Measurements from ENCODE around the gene DNAJA4. TPM values are rescaled to one million over a fixed set of nuclear protein-coding genes. Genes with fewer than 3 reads are reported as not detected.

DNAJA4 gene
- total and polyA plus RNA-seq, 3 experiments from 2014 or later: 12.3 to 35.3 (median 32.6) TPM

- no peaks in the 10 kb centered on the region for H3K4me1 Mint-ChIP-seq
- no peak overlapping the region for H3K27ac Mint-ChIP-seq
- no peaks in the 10 kb centered on the region for H3K4me1 ChIP-seq (ENCODE audit: insufficient read depth, low read length)
- ChIA-PET POLR2A (no interaction called here), CTCF (no interaction called here)
- no peaks in the 10 kb centered on the region for H3K36me3 ChIP-seq (ENCODE audit: insufficient read depth, low read length)
- peak in 1 of 5 donors; percentile 18 for DNase-seq
- no peaks in the 10 kb centered on the region for H3K36me3 Mint-ChIP-seq
- no peaks in the 10 kb centered on the region for H3K9me3 Mint-ChIP-seq
- no peaks in the 10 kb centered on the region for H3K27me3 ChIP-seq (ENCODE audit: insufficient read depth, low read length, poor library complexity, severe bottlenecking)
- H3K27me3 Mint-ChIP-seq: no peaks in the 10 kb centered on the region
- H3K9me3 ChIP-seq (ENCODE audit: low read length): no peaks in the 10 kb centered on the region
- no peak overlapping the region for H3K4me3 Mint-ChIP-seq
- H3K4me3 ChIP-seq (ENCODE audit: low read length): no peak overlapping the region
- H3K27ac ChIP-seq (ENCODE audit: low read depth, low read length): no peak overlapping the region
Observed at GRCh38 chr15:78321041-78321570, 56.7 kb downstream of the DNAJA4 start.

DNA sequence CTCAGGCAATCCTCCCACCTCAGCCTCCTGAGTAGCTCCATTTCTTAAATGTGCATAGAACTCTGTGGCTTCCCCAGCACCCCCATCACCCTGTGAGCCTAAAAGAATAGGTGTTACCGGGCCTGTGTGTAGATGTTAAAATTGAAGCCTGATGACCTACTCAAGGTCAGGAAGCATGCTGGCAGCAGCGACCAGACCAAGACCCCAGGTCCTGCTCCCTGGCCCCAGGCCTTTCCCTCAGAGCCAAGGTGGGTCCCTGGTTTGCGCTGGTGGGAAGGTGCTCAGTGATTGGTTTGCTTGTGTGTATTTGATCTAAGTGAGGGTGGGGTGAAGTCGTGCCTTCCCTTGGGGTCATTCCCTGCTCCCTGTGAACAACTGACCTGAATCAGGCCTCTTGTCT is 57.4 kb downstream of the DNAJA4 start:
- Histone ChIP-seq H3K4me3 (ENCODE audit: low read length) (no peak overlapping the region), H3K27me3 (ENCODE audit: insufficient read depth, low read length, poor library complexity, severe bottlenecking) (no peaks in the 10 kb centered on the region), H3K27ac (ENCODE audit: low read depth, low read length) (no peak overlapping the region), H3K9me3 (ENCODE audit: low read length) (no peaks in the 10 kb centered on the region), H3K4me1 (ENCODE audit: insufficient read depth, low read length) (no peaks in the 10 kb centered on the region), H3K36me3 (ENCODE audit: insufficient read depth, low read length) (no peaks in the 10 kb centered on the region)
- H3K36me3 Mint-ChIP-seq: no peaks in the 10 kb centered on the region
- no peaks in the 10 kb centered on the region for H3K4me1 Mint-ChIP-seq
- ChIA-PET CTCF (no interaction called here), POLR2A (no interaction called here)
- DNase-seq: peak in 1 of 5 donors; percentile 16
- H3K27ac Mint-ChIP-seq: no peak overlapping the region
- H3K4me3 Mint-ChIP-seq: no peak overlapping the region
- H3K27me3 Mint-ChIP-seq: no peaks in the 10 kb centered on the region
- no peaks in the 10 kb centered on the region for H3K9me3 Mint-ChIP-seq

- ChIA-PET POLR2A (no interaction called here), CTCF (no interaction called here)
- H3K9me3 ChIP-seq (ENCODE audit: low read length): no peaks in the 10 kb centered on the region
- DNase-seq: peak in 1 of 5 donors; percentile 33
- H3K4me3 ChIP-seq (ENCODE audit: low read length): no peak overlapping the region
- H3K9me3 Mint-ChIP-seq: no peaks in the 10 kb centered on the region
- peaks cover 0 to under 1% (median 0%) of the 10 kb centered on the region in 3 donors for H3K36me3 Mint-ChIP-seq
- no peaks in the 10 kb centered on the region for H3K36me3 ChIP-seq (ENCODE audit: insufficient read depth, low read length)
- H3K4me3 Mint-ChIP-seq: no peak overlapping the region
- H3K4me1 ChIP-seq (ENCODE audit: insufficient read depth, low read length): no peaks in the 10 kb centered on the region
- H3K4me1 Mint-ChIP-seq: no peaks in the 10 kb centered on the region
- H3K27me3 Mint-ChIP-seq: no peaks in the 10 kb centered on the region
- no peaks in the 10 kb centered on the region for H3K27me3 ChIP-seq (ENCODE audit: insufficient read depth, low read length, poor library complexity, severe bottlenecking)
- H3K27ac Mint-ChIP-seq: no peak overlapping the region
- H3K27ac ChIP-seq (ENCODE audit: low read depth, low read length): no peak overlapping the region
Observed at GRCh38 chr15:78322243-78322642, 57.9 kb downstream of the DNAJA4 start.

GRCh38 chr15:78322724-78323521 is 58.6 kb downstream of the DNAJA4 start:
- no peaks in the 10 kb centered on the region for H3K27me3 ChIP-seq (ENCODE audit: insufficient read depth, low read length, poor library complexity, severe bottlenecking)
- Mint-ChIP-seq H3K27me3 (no peaks in the 10 kb centered on the region), H3K4me3 (no peak overlapping the region), H3K9me3 (no peaks in the 10 kb centered on the region), H3K36me3 (peaks cover 0 to 1% (median 0%) of the 10 kb centered on the region in 3 donors), H3K4me1 (no peaks in the 10 kb centered on the region), H3K27ac (peak overlapping the region in 1 of 8 donors; percentile 36)
- H3K36me3 ChIP-seq (ENCODE audit: insufficient read depth, low read length): no peaks in the 10 kb centered on the region
- no peaks in the 10 kb centered on the region for H3K4me1 ChIP-seq (ENCODE audit: insufficient read depth, low read length)
- no peak overlapping the region for H3K4me3 ChIP-seq (ENCODE audit: low read length)
- DNase-seq: peak in 1 of 5 donors; percentile 42
- POLR2A ChIA-PET: no interaction called here
- CTCF ChIA-PET: no interaction called here
- no peak overlapping the region for H3K27ac ChIP-seq (ENCODE audit: low read depth, low read length)
- H3K9me3 ChIP-seq (ENCODE audit: low read length): no peaks in the 10 kb centered on the region

DNA sequence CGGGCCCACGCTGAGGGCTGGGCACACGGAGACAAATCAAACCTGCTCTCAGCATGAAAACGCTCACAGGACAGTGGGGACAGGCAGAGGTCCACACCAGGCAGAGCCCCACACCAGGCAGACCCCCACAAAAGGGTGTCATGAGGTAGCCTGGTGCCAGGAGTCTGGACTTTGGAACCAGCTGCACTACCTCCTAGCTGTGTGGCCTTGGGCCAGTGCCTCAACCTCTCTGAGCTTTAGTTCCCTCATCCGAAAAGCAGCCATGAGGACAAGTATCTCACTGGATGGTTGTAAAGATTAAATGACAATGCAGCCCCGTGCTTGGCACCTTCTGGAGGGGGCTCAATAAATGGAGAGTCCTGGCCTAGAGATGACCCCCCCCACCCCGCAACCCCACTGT is 59.3 kb downstream of the DNAJA4 start:
- CTCF ChIA-PET: no interaction called here
- no peaks in the 10 kb centered on the region for H3K27me3 ChIP-seq (ENCODE audit: insufficient read depth, low read length, poor library complexity, severe bottlenecking)
- H3K27ac ChIP-seq (ENCODE audit: low read depth, low read length): no peak overlapping the region
- no peaks in the 10 kb centered on the region for H3K9me3 ChIP-seq (ENCODE audit: low read length)
- no peaks in the 10 kb centered on the region for H3K27me3 Mint-ChIP-seq
- H3K36me3 Mint-ChIP-seq: peaks cover 0 to 1% (median 0%) of the 10 kb centered on the region in 3 donors
- no peak overlapping the region for H3K27ac Mint-ChIP-seq
- peak in 1 of 5 donors; percentile 25 for DNase-seq
- no peaks in the 10 kb centered on the region for H3K9me3 Mint-ChIP-seq
- H3K36me3 ChIP-seq (ENCODE audit: insufficient read depth, low read length): no peaks in the 10 kb centered on the region
- H3K4me1 Mint-ChIP-seq: no peaks in the 10 kb centered on the region
- H3K4me1 ChIP-seq (ENCODE audit: insufficient read depth, low read length): no peaks in the 10 kb centered on the region
- H3K4me3 ChIP-seq (ENCODE audit: low read length): no peak overlapping the region
- no peak overlapping the region for H3K4me3 Mint-ChIP-seq
- POLR2A ChIA-PET: no interaction called here

DNA sequence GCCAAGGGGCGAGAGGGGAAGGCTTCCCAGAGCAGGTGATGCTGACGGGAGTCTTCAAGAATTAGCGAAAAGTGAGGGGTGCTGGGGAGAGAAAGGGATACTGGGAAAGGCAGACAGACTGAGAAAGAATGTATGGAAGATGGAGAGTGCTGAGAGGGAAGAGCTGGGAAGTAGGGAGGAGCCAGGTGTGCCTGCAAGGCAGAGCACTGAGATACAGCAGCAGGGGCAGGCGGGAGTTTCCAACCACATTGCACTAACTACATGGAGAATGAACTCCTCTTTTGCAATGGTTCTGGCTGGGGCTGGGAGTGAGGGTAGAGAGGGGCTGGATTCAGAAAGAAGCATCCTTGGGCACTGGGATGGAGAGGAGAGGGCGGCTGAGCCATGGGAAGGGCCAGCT is 59.8 kb downstream of the DNAJA4 start:
- POLR2A ChIA-PET: no interaction called here
- Histone ChIP-seq H3K27me3 (ENCODE audit: insufficient read depth, low read length, poor library complexity, severe bottlenecking) (no peaks in the 10 kb centered on the region), H3K9me3 (ENCODE audit: low read length) (no peaks in the 10 kb centered on the region), H3K4me3 (ENCODE audit: low read length) (no peak overlapping the region), H3K36me3 (ENCODE audit: insufficient read depth, low read length) (no peaks in the 10 kb centered on the region), H3K4me1 (ENCODE audit: insufficient read depth, low read length) (no peaks in the 10 kb centered on the region), H3K27ac (ENCODE audit: low read depth, low read length) (no peak overlapping the region)
- H3K27ac Mint-ChIP-seq: no peak overlapping the region
- CTCF ChIA-PET: no interaction called here
- H3K4me1 Mint-ChIP-seq: no peaks in the 10 kb centered on the region
- H3K9me3 Mint-ChIP-seq: no peaks in the 10 kb centered on the region
- H3K36me3 Mint-ChIP-seq: peaks cover 0 to 1% (median 0%) of the 10 kb centered on the region in 3 donors
- H3K27me3 Mint-ChIP-seq: no peaks in the 10 kb centered on the region
- no peak overlapping the region for H3K4me3 Mint-ChIP-seq
- peak in 1 of 5 donors; percentile 16 for DNase-seq

DNA sequence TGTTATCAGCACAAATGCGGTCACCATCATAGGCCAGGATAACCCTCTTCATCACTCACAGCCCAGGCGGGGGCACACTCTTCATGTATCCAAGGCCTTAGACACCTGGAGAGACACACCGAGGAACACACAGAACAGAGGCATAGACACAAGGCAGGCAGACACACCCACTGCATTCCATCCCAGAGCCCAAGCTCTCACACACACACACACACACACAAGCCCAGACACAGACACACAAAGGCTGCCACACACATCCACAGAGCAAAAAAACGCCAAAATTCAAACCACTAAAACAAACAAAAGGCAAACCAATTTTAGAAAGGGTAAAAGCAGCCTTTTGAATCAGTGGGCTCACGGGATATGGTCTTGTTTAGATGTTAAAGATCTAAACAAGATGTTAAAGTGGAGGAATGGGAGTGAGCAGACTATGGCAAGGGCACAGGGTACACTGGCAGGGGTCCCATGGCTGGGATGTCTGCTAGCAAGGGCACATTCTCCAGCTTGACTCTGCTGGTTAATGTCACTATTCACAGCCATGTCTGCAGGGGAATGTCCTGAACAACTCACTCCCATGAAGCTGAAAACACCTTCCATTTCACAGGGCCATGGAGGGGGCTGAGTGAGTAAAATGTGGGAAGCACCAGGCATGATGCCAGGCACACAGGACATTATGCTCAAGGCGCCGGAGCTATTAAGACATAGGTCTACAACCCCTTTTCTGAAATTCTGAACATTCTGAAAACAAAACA is 60.9 kb downstream of the DNAJA4 start:
- Mint-ChIP-seq H3K4me1 (no peaks in the 10 kb centered on the region), H3K36me3 (peaks cover 0 to 1% (median 0%) of the 10 kb centered on the region in 3 donors), H3K27me3 (peaks cover 0 to 1% of the 10 kb centered on the region in 2 donors), H3K27ac (peak overlapping the region in 1 of 8 donors; percentile 43), H3K9me3 (no peaks in the 10 kb centered on the region), H3K4me3 (no peak overlapping the region)
- POLR2A ChIA-PET: no interaction called here
- H3K27me3 ChIP-seq (ENCODE audit: insufficient read depth, low read length, poor library complexity, severe bottlenecking): no peaks in the 10 kb centered on the region
- H3K36me3 ChIP-seq (ENCODE audit: insufficient read depth, low read length): no peaks in the 10 kb centered on the region
- no peak overlapping the region for H3K4me3 ChIP-seq (ENCODE audit: low read length)
- no peaks in the 10 kb centered on the region for H3K4me1 ChIP-seq (ENCODE audit: insufficient read depth, low read length)
- no peak for DNase-seq
- no peak overlapping the region for H3K27ac ChIP-seq (ENCODE audit: low read depth, low read length)
- H3K9me3 ChIP-seq (ENCODE audit: low read length): no peaks in the 10 kb centered on the region
- CTCF ChIA-PET: no interaction called here

- Mint-ChIP-seq H3K27me3 (peaks cover 0 to 1% of the 10 kb centered on the region in 2 donors), H3K36me3 (peaks cover 0 to 1% (median 0%) of the 10 kb centered on the region in 3 donors), H3K27ac (no peak overlapping the region), H3K4me3 (no peak overlapping the region), H3K4me1 (no peaks in the 10 kb centered on the region), H3K9me3 (no peaks in the 10 kb centered on the region)
- DNase-seq: no peak
- no peak overlapping the region for H3K27ac ChIP-seq (ENCODE audit: low read depth, low read length)
- H3K4me3 ChIP-seq (ENCODE audit: low read length): no peak overlapping the region
- no peaks in the 10 kb centered on the region for H3K9me3 ChIP-seq (ENCODE audit: low read length)
- no peaks in the 10 kb centered on the region for H3K27me3 ChIP-seq (ENCODE audit: insufficient read depth, low read length, poor library complexity, severe bottlenecking)
- ChIA-PET POLR2A (no interaction called here), CTCF (no interaction called here)
- no peaks in the 10 kb centered on the region for H3K36me3 ChIP-seq (ENCODE audit: insufficient read depth, low read length)
- no peaks in the 10 kb centered on the region for H3K4me1 ChIP-seq (ENCODE audit: insufficient read depth, low read length)
Observed at GRCh38 chr15:78327466-78327865, 63.1 kb downstream of the DNAJA4 start.

All from CD8-positive, alpha-beta memory T cell (primary cell).